Panc1 (cell line): Measurements from ENCODE around the gene RETSAT.

Source experiments
- CTCF ChIP-seq: fragments of 450-650 bp; IDR thresholded peaks from 2 replicates; pipeline ENCODE4 v1.5.1; 2017; ENCODE audit warnings: mild to moderate bottlenecking
- POLR2AphosphoS5 ChIP-seq: IDR thresholded peaks from 2 replicates; pipeline ENCODE4 v1.6.1; 2012; ENCODE audit warnings: mild to moderate bottlenecking, low read depth, low read length, moderate library complexity
- REST ChIP-seq, 2 experiments: IDR thresholded peaks; 2 replicates each; pipeline ENCODE4 v1.6.1; 2011 to 2012; ENCODE audit warnings: low read depth in 2 of 2, control low read depth in 1 of 2, low read length in 1 of 2, mild to moderate bottlenecking in 1 of 2, moderate library complexity in 1 of 2; ENCODE audit not compliant: insufficient read depth in 1 of 2
- SIN3A ChIP-seq: IDR thresholded peaks from 2 replicates; pipeline ENCODE4 v1.6.1; 2012; ENCODE audit warnings: low read depth, mild to moderate bottlenecking, low read length, moderate library complexity, borderline replicate concordance; ENCODE audit not compliant: insufficient read depth
- TCF7L2 ChIP-seq: IDR thresholded peaks from 2 replicates; pipeline ENCODE4 v1.6.1; 2011; ENCODE audit warnings: mild to moderate bottlenecking, low read depth, low read length, inconsistent platforms

- TF ChIP-seq CTCF, result no peak
- TF ChIP-seq POLR2AphosphoS5, result no peak
- TF ChIP-seq REST (IDR thresholded peaks at IDR 0.05; ENCODE audit: insufficient read depth in 1 of 2, low read depth in 2 of 2, low read length in 1 of 2), result no peak
- TF ChIP-seq SIN3A, result no peak
- no peak for TF ChIP-seq TCF7L2
These were observed 45.3 kb downstream of the RETSAT start for GRCh38 chr2:85308896-85309555.
